Nephron (organoid): Measurements from ENCODE around the gene DBX2.
"Not testable (repeated sequence)": the region's sequence is repeated elsewhere in the genome, so short reads cannot be mapped to it uniquely, and the experiment has no call there.

ENCODE experiments used
- H3K27ac Mint-ChIP-seq, 3 experiments: 2 replicates each; pipeline ENCODE4 v1.8.0; 2020; ENCODE audit warnings: mixed read lengths in 3 of 3, mild to moderate bottlenecking in 2 of 3, moderate library complexity in 1 of 3
- H3K27me3 Mint-ChIP-seq: 2 replicates; pipeline ENCODE4 v1.8.0; 2021; ENCODE audit warnings: low read depth, mild to moderate bottlenecking, moderate library complexity, mixed read lengths
- H3K36me3 Mint-ChIP-seq: 2 replicates; pipeline ENCODE4 v1.8.0; 2020; ENCODE audit warnings: low read depth, mixed read lengths
- H3K4me1 Mint-ChIP-seq: 2 replicates; pipeline ENCODE4 v1.8.0; 2020; ENCODE audit warnings: mixed read lengths
- H3K4me3 Mint-ChIP-seq, 3 experiments: 2 replicates each; pipeline ENCODE4 v1.8.0; 2020; ENCODE audit warnings: mild to moderate bottlenecking in 3 of 3, mixed read lengths in 3 of 3, moderate library complexity in 2 of 3
- H3K9me3 Mint-ChIP-seq: 2 replicates; pipeline ENCODE4 v1.8.0; 2020; ENCODE audit warnings: mixed read lengths
- TF ChIP-seq, protein P1 (sequence below), 3 experiments: fragments of 200-600 bp; sonication (generic); IDR thresholded peaks; one replicate each; pipeline ENCODE4 v1.5.0; 2021; ENCODE audit warnings: antibody characterized with exemption in 3 of 3; ENCODE audit not compliant: unreplicated experiment in 3 of 3

The DBX2 gene

GRCh38 chr12:44999355-44999754 is 51.5 kb downstream of the DBX2 start:
- no peaks in the 10 kb centered on the region for H3K27me3 Mint-ChIP-seq
- peaks cover 5% of the 10 kb centered on the region for H3K9me3 Mint-ChIP-seq
- H3K4me3 Mint-ChIP-seq, result no peak overlapping the region
- H3K27ac Mint-ChIP-seq, result no peak overlapping the region
- TF ChIP-seq, protein P1, sequence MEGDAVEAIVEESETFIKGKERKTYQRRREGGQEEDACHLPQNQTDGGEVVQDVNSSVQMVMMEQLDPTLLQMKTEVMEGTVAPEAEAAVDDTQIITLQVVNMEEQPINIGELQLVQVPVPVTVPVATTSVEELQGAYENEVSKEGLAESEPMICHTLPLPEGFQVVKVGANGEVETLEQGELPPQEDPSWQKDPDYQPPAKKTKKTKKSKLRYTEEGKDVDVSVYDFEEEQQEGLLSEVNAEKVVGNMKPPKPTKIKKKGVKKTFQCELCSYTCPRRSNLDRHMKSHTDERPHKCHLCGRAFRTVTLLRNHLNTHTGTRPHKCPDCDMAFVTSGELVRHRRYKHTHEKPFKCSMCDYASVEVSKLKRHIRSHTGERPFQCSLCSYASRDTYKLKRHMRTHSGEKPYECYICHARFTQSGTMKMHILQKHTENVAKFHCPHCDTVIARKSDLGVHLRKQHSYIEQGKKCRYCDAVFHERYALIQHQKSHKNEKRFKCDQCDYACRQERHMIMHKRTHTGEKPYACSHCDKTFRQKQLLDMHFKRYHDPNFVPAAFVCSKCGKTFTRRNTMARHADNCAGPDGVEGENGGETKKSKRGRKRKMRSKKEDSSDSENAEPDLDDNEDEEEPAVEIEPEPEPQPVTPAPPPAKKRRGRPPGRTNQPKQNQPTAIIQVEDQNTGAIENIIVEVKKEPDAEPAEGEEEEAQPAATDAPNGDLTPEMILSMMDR (IDR thresholded peaks at IDR 0.05; ENCODE audit: unreplicated experiment in 3 of 3), result no peak
- H3K4me1 Mint-ChIP-seq, result no peaks in the 10 kb centered on the region
- H3K36me3 Mint-ChIP-seq, result no peaks in the 10 kb centered on the region

DNA sequence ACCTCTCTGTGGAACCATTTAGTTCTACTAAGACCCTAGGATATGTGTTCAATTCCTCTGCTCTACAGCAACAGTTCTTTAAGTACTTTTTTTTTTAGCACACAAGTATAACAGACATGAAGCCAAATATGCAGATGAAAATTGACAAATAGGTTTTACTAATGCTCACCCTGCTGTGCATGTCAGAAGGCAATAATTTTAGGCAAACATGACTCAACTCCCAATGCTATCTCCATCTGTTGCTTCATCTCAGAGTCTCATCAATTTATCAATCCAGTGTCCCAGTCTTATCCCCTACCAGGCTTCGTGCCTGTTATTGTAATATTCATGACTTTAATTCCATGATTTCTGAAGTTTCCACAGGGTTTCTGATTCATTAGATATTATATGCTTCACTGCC is 57.7 kb downstream of the DBX2 start:
- Mint-ChIP-seq H3K4me3 (no peak overlapping the region), H3K27ac (no peak overlapping the region), H3K36me3 (no peaks in the 10 kb centered on the region), H3K9me3 (peaks cover 2% of the 10 kb centered on the region), H3K27me3 (no peaks in the 10 kb centered on the region), H3K4me1 (no peaks in the 10 kb centered on the region)
- TF ChIP-seq, protein P1 (IDR thresholded peaks at IDR 0.05; ENCODE audit: unreplicated experiment in 3 of 3), result no peak

DNA sequence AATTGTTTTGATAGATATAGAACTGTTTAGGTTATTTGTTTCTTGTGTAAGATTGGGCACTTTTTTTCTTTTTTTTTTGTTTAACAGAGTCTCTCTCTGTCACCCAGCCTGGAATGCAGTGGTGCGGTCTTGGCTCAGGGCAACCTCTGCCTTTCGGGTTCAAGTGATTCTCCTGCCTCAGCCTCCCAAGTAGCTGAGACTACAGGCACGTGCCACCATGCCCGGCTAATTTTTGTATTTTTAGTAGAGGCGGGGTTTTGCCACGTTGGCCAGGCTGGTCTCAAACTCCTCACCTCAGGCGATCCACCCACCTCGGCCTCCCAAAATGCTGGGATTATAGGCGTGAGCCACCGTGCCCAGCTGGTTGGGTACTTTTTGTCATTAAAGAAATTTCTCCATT is 66.0 kb downstream of the DBX2 start:
- H3K9me3 Mint-ChIP-seq, H3K27me3 Mint-ChIP-seq, H3K4me3 Mint-ChIP-seq, H3K36me3 Mint-ChIP-seq, H3K4me1 Mint-ChIP-seq, H3K27ac Mint-ChIP-seq: not testable (repeated sequence)

DNA sequence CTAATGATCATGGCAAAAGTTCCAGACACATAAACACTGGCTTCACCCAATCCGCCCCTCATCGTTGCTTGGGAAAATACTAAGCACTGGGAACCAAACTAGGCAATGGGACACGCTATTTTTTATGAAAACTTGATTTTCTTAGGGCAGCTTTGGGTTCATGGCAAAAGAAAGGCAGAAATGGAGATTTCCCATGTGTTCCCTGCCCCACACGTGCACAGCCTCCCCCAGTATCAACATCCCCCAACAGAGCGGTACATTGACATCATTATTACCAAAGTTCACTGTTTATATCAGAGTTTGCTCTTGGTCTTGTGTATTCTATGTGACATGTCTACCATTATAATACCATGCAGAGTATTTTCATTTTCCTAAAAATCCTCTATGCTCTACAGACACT is 71.0 kb downstream of the DBX2 start:
- H3K4me1 Mint-ChIP-seq, result no peaks in the 10 kb centered on the region

GRCh38 chr12:44976246-44976645 is 74.7 kb downstream of the DBX2 start:
- Mint-ChIP-seq H3K27me3 (no peaks in the 10 kb centered on the region), H3K9me3 (no peaks in the 10 kb centered on the region), H3K27ac (no peak overlapping the region), H3K36me3 (no peaks in the 10 kb centered on the region), H3K4me1 (no peaks in the 10 kb centered on the region), H3K4me3 (no peak overlapping the region)
- TF ChIP-seq, protein P1 (IDR thresholded peaks at IDR 0.05; ENCODE audit: unreplicated experiment in 3 of 3), result no peak

More for the DNA sequence above, 71.0 kb downstream of the DBX2 start:
- no peak overlapping the region for H3K27ac Mint-ChIP-seq
- TF ChIP-seq, protein P1 (IDR thresholded peaks at IDR 0.05; ENCODE audit: unreplicated experiment in 3 of 3), result no peak
- H3K27me3 Mint-ChIP-seq, result no peaks in the 10 kb centered on the region
- no peak overlapping the region for H3K4me3 Mint-ChIP-seq
- H3K9me3 Mint-ChIP-seq, result no peaks in the 10 kb centered on the region
- no peaks in the 10 kb centered on the region for H3K36me3 Mint-ChIP-seq

DNA sequence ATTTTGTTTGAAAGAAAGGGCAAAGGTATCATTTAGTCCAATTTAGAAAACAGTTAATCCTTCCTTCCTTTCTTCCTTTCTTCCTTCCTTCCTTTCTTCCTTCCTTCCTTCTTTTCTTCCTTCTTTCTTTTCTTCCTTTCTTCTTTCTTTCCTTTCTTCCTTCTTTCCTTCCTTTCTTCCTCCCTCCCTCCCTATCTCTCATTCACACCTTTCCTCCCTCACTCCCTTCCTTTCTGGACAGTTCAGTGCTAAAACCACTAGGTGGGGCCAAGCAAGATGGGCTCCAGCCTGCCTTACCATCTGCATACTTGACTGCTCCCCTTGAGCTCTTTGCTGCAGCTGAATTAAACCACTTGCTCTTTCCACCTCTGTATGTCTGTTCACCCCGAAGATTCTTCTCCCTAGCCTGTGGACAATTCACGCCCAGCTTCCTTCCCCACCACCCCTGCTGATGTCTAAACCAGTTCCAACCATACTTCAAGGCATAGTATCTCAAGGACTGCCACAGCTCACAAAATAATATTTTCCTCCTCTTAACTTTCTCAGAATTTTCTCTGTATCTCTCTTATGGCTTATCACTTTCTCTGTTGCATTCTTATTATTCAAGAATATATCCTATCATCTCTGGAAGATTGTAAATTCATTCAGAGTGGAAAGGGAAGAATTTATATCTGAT is 78.0 kb downstream of the DBX2 start:
- Mint-ChIP-seq H3K4me1 (no peaks in the 10 kb centered on the region), H3K4me3 (no peak overlapping the region), H3K27me3 (no peaks in the 10 kb centered on the region), H3K27ac (no peak overlapping the region), H3K9me3 (no peaks in the 10 kb centered on the region), H3K36me3 (no peaks in the 10 kb centered on the region)
- TF ChIP-seq, protein P1 (IDR thresholded peaks at IDR 0.05; ENCODE audit: unreplicated experiment in 3 of 3), result peak; percentile 52 to 61 (median 52)
